HG03439 (cell line): ENCODE data around the gene ARHGAP4.

ENCODE experiments used
- ATAC-seq: cut with Tn5 transposase; IDR thresholded peaks from one replicate; pipeline ENCODE4 v1.9.1; 2021; ENCODE audit warnings: mild to moderate bottlenecking, moderate library complexity; ENCODE audit not compliant: unreplicated experiment

Gene ARHGAP4

GRCh38 chrX:153947009-153947769 is 21.1 kb upstream of the ARHGAP4 start:
- peak; percentile 55 for ATAC-seq

GRCh38 chrX:153945956-153946943 is 20.2 kb upstream of the ARHGAP4 start:
- ATAC-seq = no peak

GRCh38 chrX:153944800-153945150 is 18.7 kb upstream of the ARHGAP4 start:
- no peak for ATAC-seq

GRCh38 chrX:153944140-153944799 is 18.2 kb upstream of the ARHGAP4 start, which contains the start of gene RENBP:
RENBP (minus strand) TSS chrX:153944643; CDS start chrX:153944610, 33 bp downstream.
- ATAC-seq = no peak

GRCh38 chrX:153941336-153942252 is 15.5 kb upstream of the ARHGAP4 start:
- no peak for ATAC-seq

- no peak for ATAC-seq
Measured at GRCh38 chrX:153939573-153939972, 13.5 kb upstream of the ARHGAP4 start.

GRCh38 chrX:153938226-153938786 is 12.2 kb upstream of the ARHGAP4 start:
- no peak for ATAC-seq

- no peak for ATAC-seq
Measured at GRCh38 chrX:153937056-153937455, 11.0 kb upstream of the ARHGAP4 start.

GRCh38 chrX:153935326-153935851 is 9.3 kb upstream of the ARHGAP4 start:
- ATAC-seq = no peak

- ATAC-seq = peak; percentile 71
Measured at GRCh38 chrX:153934762-153935325, 8.8 kb upstream of the ARHGAP4 start, which contains the start of gene NAA10. NAA10 (minus strand) TSS chrX:153935037; CDS start chrX:153934904, 133 bp downstream.

- ATAC-seq = no peak
Measured at GRCh38 chrX:153934148-153934761, 8.2 kb upstream of the ARHGAP4 start.

GRCh38 chrX:153933748-153934147 is 7.7 kb upstream of the ARHGAP4 start:
- no peak for ATAC-seq

GRCh38 chrX:153932220-153932915 is 6.3 kb upstream of the ARHGAP4 start:
- no peak for ATAC-seq

- ATAC-seq = no peak
Measured at GRCh38 chrX:153931748-153932147, 5.7 kb upstream of the ARHGAP4 start.

GRCh38 chrX:153931151-153931550 is 5.1 kb upstream of the ARHGAP4 start:
- ATAC-seq = no peak

GRCh38 chrX:153930011-153930910 is 4.2 kb upstream of the ARHGAP4 start:
- ATAC-seq = no peak

- no peak for ATAC-seq
Measured at GRCh38 chrX:153929576-153929975, 3.5 kb upstream of the ARHGAP4 start.
